ENCODE data around the gene FXN.

DNA sequence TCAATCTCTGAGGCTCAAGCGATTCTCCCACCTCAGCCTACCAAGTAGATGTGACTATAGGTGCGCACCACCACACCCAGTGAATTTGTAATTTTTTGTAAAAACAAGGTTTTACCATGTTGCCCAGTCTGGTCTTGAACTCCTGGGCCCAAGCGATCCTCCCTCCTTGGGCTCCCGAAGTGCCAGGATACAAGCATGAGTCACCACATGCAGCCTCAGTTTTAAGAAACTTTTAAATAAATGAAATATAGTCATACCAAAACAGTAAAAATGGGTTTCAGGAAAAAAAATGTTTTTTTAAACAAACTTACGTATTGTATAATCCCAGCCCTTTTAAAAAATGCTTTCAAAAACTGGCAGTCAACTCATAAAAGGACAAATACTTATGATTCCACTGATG lies 26.6 kb downstream of the FXN start:
- TF ChIP-seq, protein P1, sequence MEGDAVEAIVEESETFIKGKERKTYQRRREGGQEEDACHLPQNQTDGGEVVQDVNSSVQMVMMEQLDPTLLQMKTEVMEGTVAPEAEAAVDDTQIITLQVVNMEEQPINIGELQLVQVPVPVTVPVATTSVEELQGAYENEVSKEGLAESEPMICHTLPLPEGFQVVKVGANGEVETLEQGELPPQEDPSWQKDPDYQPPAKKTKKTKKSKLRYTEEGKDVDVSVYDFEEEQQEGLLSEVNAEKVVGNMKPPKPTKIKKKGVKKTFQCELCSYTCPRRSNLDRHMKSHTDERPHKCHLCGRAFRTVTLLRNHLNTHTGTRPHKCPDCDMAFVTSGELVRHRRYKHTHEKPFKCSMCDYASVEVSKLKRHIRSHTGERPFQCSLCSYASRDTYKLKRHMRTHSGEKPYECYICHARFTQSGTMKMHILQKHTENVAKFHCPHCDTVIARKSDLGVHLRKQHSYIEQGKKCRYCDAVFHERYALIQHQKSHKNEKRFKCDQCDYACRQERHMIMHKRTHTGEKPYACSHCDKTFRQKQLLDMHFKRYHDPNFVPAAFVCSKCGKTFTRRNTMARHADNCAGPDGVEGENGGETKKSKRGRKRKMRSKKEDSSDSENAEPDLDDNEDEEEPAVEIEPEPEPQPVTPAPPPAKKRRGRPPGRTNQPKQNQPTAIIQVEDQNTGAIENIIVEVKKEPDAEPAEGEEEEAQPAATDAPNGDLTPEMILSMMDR (IDR thresholded peaks at IDR 0.05): no peak
- TF ChIP-seq POLR2A (IDR thresholded peaks at IDR 0.05): no peak
- no peak for TF ChIP-seq POLR2AphosphoS5 (IDR thresholded peaks at IDR 0.05)
